Measurements from ENCODE around the gene IL1RL1.

GRCh38 chr2:102368461-102369109 is 57.2 kb downstream of the IL1RL1 start:
- TF ChIP-seq, protein P1, sequence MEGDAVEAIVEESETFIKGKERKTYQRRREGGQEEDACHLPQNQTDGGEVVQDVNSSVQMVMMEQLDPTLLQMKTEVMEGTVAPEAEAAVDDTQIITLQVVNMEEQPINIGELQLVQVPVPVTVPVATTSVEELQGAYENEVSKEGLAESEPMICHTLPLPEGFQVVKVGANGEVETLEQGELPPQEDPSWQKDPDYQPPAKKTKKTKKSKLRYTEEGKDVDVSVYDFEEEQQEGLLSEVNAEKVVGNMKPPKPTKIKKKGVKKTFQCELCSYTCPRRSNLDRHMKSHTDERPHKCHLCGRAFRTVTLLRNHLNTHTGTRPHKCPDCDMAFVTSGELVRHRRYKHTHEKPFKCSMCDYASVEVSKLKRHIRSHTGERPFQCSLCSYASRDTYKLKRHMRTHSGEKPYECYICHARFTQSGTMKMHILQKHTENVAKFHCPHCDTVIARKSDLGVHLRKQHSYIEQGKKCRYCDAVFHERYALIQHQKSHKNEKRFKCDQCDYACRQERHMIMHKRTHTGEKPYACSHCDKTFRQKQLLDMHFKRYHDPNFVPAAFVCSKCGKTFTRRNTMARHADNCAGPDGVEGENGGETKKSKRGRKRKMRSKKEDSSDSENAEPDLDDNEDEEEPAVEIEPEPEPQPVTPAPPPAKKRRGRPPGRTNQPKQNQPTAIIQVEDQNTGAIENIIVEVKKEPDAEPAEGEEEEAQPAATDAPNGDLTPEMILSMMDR (IDR thresholded peaks at IDR 0.05) = no peak
- TF ChIP-seq REST (IDR thresholded peaks at IDR 0.05; ENCODE audit: low read depth, low read length) (no peak), EP300 (IDR thresholded peaks at IDR 0.05; ENCODE audit: borderline replicate concordance in 1 of 2, low read depth in 1 of 2, low read length in 1 of 2) (no peak), POLR2AphosphoS5 (IDR thresholded peaks at IDR 0.05; ENCODE audit: low read depth, low read length) (no peak)

All from SK-N-SH (cell line).